ENCODE measurements around the gene PSMD9.

DNA sequence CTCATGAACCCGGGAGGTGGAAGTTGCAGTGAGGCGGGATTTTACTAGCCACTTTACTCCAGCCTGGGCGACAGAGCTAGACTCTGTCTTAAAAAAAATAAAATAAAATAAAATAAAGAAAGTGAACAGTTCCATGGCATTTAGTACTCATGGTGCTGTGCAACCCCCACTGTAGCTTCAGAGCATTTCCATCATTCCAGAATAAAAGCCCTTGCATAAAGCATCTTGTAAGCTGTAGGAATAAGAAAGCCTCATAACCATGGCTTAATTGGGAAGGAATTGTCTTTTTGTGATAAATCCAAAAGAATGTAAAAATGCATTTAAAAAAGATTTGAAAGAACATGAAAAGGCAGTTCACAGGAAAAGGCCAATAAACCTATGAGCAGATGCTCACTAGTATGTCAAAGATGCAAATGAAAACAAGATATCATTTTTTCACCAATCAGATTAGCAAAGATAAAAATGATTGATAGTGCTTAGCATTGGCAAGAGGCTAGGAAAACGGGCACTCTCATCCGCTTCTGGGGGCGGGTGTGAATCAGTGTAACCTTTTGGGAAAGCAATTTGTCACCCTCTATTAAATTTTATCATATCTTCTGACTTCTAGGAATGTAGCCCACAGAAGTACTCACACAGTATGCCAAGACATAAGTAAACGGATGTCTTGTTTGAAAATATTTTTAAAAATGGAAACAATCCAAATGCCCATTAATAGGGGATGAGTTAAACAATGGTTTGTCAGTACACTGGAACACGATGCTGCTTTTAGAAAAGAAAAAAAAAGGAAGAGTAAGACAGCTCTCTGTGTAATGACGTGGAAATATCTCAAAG is 76.4 kb downstream of the PSMD9 start:
- TF ChIP-seq NR2C2 (CRISPR knock-in tag; IDR thresholded peaks at IDR 0.05) (no peak), CREB1 (CRISPR knock-in tag; IDR thresholded peaks at IDR 0.05) (no peak)
- TF ChIP-seq, protein P1, sequence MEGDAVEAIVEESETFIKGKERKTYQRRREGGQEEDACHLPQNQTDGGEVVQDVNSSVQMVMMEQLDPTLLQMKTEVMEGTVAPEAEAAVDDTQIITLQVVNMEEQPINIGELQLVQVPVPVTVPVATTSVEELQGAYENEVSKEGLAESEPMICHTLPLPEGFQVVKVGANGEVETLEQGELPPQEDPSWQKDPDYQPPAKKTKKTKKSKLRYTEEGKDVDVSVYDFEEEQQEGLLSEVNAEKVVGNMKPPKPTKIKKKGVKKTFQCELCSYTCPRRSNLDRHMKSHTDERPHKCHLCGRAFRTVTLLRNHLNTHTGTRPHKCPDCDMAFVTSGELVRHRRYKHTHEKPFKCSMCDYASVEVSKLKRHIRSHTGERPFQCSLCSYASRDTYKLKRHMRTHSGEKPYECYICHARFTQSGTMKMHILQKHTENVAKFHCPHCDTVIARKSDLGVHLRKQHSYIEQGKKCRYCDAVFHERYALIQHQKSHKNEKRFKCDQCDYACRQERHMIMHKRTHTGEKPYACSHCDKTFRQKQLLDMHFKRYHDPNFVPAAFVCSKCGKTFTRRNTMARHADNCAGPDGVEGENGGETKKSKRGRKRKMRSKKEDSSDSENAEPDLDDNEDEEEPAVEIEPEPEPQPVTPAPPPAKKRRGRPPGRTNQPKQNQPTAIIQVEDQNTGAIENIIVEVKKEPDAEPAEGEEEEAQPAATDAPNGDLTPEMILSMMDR (IDR thresholded peaks at IDR 0.05) = no peak

All from WTC11 (cell line).